Spleen (tissue), 7 donors: ENCODE measurements around the gene DHTKD1.

ENCODE experiments used
- POLR2A ChIP-seq, 3 donors: fragments of 450-650 bp; IDR thresholded peaks; one replicate each; pipeline ENCODE4 v1.5.1; 2017; ENCODE audit warnings: antibody characterized with exemption in 3 of 3, mild to moderate bottlenecking in 1 of 3
- POLR2AphosphoS5 ChIP-seq, 3 donors: sonication (generic); formaldehyde crosslinking; IDR thresholded peaks; one replicate each; pipeline ENCODE4 v1.5.1; 2017; ENCODE audit warnings: antibody characterized with exemption in 3 of 3
- TF ChIP-seq, protein P1 (sequence below), 11 experiments: fragments of 200-600 bp in 7 of 11; fragments of 450-650 bp in 4 of 11; sonication (generic) in 4 of 11; IDR thresholded peaks in 8 of 11; conservative IDR thresholded peaks in 3 of 11; 1 replicate in 7 of 11; 2 replicates in 4 of 11; pipeline versions ENCODE4 v1.4.0 to v1.8.0; 2016 to 2021; ENCODE audit warnings: antibody characterized with exemption in 11 of 11, inconsistent platforms in 4 of 11, mild to moderate bottlenecking in 1 of 11
- donor health status: DM: no; HTN: no; CAD: no; lungs with moderate emphysema.
- donor health status: DM: no; HTN: no; CAD: no.
- donor health status: DM: no; HTN: no; CAD: no.

GRCh38 chr10:12103802-12104201 lies 35.0 kb downstream of the DHTKD1 start:
- TF ChIP-seq POLR2A (IDR thresholded peaks at IDR 0.05) = no peak
- TF ChIP-seq, protein P1, sequence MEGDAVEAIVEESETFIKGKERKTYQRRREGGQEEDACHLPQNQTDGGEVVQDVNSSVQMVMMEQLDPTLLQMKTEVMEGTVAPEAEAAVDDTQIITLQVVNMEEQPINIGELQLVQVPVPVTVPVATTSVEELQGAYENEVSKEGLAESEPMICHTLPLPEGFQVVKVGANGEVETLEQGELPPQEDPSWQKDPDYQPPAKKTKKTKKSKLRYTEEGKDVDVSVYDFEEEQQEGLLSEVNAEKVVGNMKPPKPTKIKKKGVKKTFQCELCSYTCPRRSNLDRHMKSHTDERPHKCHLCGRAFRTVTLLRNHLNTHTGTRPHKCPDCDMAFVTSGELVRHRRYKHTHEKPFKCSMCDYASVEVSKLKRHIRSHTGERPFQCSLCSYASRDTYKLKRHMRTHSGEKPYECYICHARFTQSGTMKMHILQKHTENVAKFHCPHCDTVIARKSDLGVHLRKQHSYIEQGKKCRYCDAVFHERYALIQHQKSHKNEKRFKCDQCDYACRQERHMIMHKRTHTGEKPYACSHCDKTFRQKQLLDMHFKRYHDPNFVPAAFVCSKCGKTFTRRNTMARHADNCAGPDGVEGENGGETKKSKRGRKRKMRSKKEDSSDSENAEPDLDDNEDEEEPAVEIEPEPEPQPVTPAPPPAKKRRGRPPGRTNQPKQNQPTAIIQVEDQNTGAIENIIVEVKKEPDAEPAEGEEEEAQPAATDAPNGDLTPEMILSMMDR (IDR thresholded peaks at IDR 0.05 in 8 of 11, conservative IDR thresholded peaks at IDR 0.05 in 3 of 11) = no peak
- TF ChIP-seq POLR2AphosphoS5 (IDR thresholded peaks at IDR 0.05) = no peak
